Measurements from ENCODE around the gene UBE2A.

The UBE2A gene

GRCh38 chrX:119618439-119618838, 44.1 kb downstream of the UBE2A start:
- no peak overlapping the region for H2AFZ ChIP-seq (ENCODE audit: low read length)
- no peaks in the 10 kb centered on the region for H3K27me3 ChIP-seq (ENCODE audit: insufficient read depth, low read length, poor library complexity, severe bottlenecking)
- H3K9me2 ChIP-seq (replicated peaks; ENCODE audit: low read depth, low read length) = no peaks in the 10 kb centered on the region

DNA sequence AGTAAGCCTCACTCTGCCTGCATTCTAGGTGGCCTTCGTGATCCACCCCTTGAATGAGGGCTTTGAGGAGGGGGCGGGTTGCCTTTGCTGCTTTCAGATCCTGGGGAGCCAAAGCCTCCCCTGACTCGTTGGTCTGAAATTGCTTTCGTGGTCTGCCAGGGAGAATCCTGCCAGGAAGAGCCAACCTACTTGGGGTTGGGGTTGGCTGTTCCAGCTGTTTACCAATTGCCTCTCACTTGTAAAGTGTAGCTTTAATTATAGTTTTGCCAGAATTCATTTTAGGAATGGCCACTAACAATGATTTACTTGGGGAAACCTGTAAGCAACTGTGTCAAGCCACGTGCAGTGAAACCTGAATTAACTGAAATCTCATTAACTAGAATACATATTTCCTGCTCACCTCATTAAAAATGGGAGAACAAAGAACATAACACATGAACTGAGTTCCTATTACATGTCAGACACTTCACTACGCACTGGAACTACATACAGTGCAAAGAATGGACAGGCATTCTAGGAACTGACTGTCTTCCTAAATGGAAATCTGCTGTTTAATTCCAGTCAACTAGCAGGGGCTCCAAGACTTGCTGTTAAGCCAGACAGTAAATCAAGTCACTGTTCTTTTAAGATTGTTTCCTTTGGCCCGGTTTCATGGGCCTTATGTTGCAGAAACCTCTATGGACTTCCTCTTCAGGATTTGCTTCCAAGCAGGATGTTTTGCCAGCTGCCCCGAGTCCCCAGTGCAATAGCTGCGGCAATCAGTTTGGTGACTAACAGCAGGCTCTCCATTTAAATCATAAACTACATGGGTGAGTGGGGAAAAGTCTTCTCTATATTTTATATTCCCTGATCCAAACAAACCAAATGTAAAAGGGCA, 48.2 kb downstream of the UBE2A start:
- Histone ChIP-seq H3K79me2 (ENCODE audit: insufficient read depth, low read length) (no peaks in the 10 kb centered on the region), H3K9ac (ENCODE audit: low read depth, low read length, poor library complexity, severe bottlenecking) (no peak overlapping the region), H3F3A (ENCODE audit: low read depth) (no peaks in the 10 kb centered on the region), H3K9me3 (ENCODE audit: insufficient read depth, low read depth, low read length) (no peaks in the 10 kb centered on the region), H3K9me2 (replicated peaks; ENCODE audit: low read depth, low read length) (no peaks in the 10 kb centered on the region), H3K27me3 (ENCODE audit: insufficient read depth, low read length, poor library complexity, severe bottlenecking) (no peaks in the 10 kb centered on the region), H3K4me1 (ENCODE audit: insufficient read depth, low read length, poor library complexity, severe bottlenecking) (no peaks in the 10 kb centered on the region), H3K4me3 (ENCODE audit: low read length, poor library complexity, severe bottlenecking) (no peak overlapping the region), H3K4me2 (ENCODE audit: low read depth, low read length, poor library complexity, severe bottlenecking) (no peak overlapping the region), H2AFZ (ENCODE audit: low read length) (no peak overlapping the region), H4K20me1 (ENCODE audit: insufficient read depth, low read length, poor library complexity, severe bottlenecking) (no peaks in the 10 kb centered on the region), H3K36me3 (ENCODE audit: insufficient read depth, low read length) (peaks cover 59% of the 10 kb centered on the region; the same call in 1 of the 2 replicates)
- TF ChIP-seq CTCF (conservative IDR thresholded peaks at IDR 0.05; ENCODE audit: low read length) (no peak), EZH2phosphoT487 (IDR thresholded peaks at IDR 0.05; ENCODE audit: borderline replicate concordance) (no peak)

More at GRCh38 chrX:119618439-119618838, 44.1 kb downstream of the UBE2A start:
- H3K4me1 ChIP-seq (ENCODE audit: insufficient read depth, low read length, poor library complexity, severe bottlenecking) = no peaks in the 10 kb centered on the region
- TF ChIP-seq EZH2phosphoT487 (IDR thresholded peaks at IDR 0.05; ENCODE audit: borderline replicate concordance) (no peak), CTCF (conservative IDR thresholded peaks at IDR 0.05; ENCODE audit: low read length) (no peak)
- no peaks in the 10 kb centered on the region for H3K9me3 ChIP-seq (ENCODE audit: insufficient read depth, low read depth, low read length)
- H4K20me1 ChIP-seq (ENCODE audit: insufficient read depth, low read length, poor library complexity, severe bottlenecking) = no peaks in the 10 kb centered on the region
- H3K9ac ChIP-seq (ENCODE audit: low read depth, low read length, poor library complexity, severe bottlenecking) = no peak overlapping the region
- no peaks in the 10 kb centered on the region for H3K79me2 ChIP-seq (ENCODE audit: insufficient read depth, low read length)
- H3F3A ChIP-seq (ENCODE audit: low read depth) = no peaks in the 10 kb centered on the region
- H3K4me3 ChIP-seq (ENCODE audit: low read length, poor library complexity, severe bottlenecking) = no peak overlapping the region
- peaks cover 35% of the 10 kb centered on the region; the same call in 1 of the 2 replicates for H3K36me3 ChIP-seq (ENCODE audit: insufficient read depth, low read length)
- no peak overlapping the region for H3K4me2 ChIP-seq (ENCODE audit: low read depth, low read length, poor library complexity, severe bottlenecking)

GRCh38 chrX:119624417-119624816, 50.1 kb downstream of the UBE2A start:
- Histone ChIP-seq H3K4me2 (ENCODE audit: low read depth, low read length, poor library complexity, severe bottlenecking) (no peak overlapping the region), H3K9me2 (replicated peaks; ENCODE audit: low read depth, low read length) (no peaks in the 10 kb centered on the region), H2AFZ (ENCODE audit: low read length) (no peak overlapping the region), H3K9ac (ENCODE audit: low read depth, low read length, poor library complexity, severe bottlenecking) (no peak overlapping the region), H4K20me1 (ENCODE audit: insufficient read depth, low read length, poor library complexity, severe bottlenecking) (no peaks in the 10 kb centered on the region), H3K9me3 (ENCODE audit: insufficient read depth, low read depth, low read length) (no peaks in the 10 kb centered on the region), H3K4me1 (ENCODE audit: insufficient read depth, low read length, poor library complexity, severe bottlenecking) (no peaks in the 10 kb centered on the region), H3K4me3 (ENCODE audit: low read length, poor library complexity, severe bottlenecking) (no peak overlapping the region), H3K27me3 (ENCODE audit: insufficient read depth, low read length, poor library complexity, severe bottlenecking) (no peaks in the 10 kb centered on the region), H3K36me3 (ENCODE audit: insufficient read depth, low read length) (peaks cover 58% of the 10 kb centered on the region; the same call in 1 of the 2 replicates), H3F3A (ENCODE audit: low read depth) (no peaks in the 10 kb centered on the region), H3K79me2 (ENCODE audit: insufficient read depth, low read length) (no peaks in the 10 kb centered on the region)
- TF ChIP-seq EZH2phosphoT487 (IDR thresholded peaks at IDR 0.05; ENCODE audit: borderline replicate concordance) = no peak
- TF ChIP-seq CTCF (conservative IDR thresholded peaks at IDR 0.05; ENCODE audit: low read length) = no peak
